HG03066 (cell line): ENCODE measurements around the gene ATP2B2.
A peak's percentile ranks its signal among the peaks of the same experiment; 100 is the strongest.

ENCODE experiments used
- ATAC-seq: cut with Tn5 transposase; IDR thresholded peaks from one replicate; pipeline ENCODE4 v1.9.1; 2021; ENCODE audit warnings: low read depth; ENCODE audit not compliant: unreplicated experiment

Gene ATP2B2

GRCh38 chr3:10337323-10338163 is 167.8 kb downstream of the ATP2B2 start:
- ATAC-seq = no peak

DNA sequence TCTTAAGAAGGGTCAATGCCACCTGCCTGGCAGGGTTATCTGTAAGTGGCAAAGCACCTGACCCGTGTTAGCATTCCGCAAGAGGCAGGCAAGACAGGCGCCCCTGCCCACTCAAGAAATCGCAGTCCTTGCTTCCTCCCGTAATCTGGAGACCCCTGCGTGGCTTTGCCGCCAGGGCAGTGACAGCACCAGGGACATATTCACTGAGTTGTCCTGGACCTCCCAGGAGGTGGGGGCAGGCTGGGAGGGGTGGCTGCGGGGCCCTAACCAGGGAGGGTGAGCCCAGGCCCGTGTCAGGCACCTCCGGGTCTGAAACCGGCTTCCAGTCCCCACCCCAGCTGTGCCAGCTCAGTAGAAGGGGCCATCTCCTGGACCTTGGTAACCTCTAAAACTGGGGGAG is 168.6 kb downstream of the ATP2B2 start:
- no peak for ATAC-seq

GRCh38 chr3:10335871-10336622 is 169.3 kb downstream of the ATP2B2 start:
- no peak for ATAC-seq

DNA sequence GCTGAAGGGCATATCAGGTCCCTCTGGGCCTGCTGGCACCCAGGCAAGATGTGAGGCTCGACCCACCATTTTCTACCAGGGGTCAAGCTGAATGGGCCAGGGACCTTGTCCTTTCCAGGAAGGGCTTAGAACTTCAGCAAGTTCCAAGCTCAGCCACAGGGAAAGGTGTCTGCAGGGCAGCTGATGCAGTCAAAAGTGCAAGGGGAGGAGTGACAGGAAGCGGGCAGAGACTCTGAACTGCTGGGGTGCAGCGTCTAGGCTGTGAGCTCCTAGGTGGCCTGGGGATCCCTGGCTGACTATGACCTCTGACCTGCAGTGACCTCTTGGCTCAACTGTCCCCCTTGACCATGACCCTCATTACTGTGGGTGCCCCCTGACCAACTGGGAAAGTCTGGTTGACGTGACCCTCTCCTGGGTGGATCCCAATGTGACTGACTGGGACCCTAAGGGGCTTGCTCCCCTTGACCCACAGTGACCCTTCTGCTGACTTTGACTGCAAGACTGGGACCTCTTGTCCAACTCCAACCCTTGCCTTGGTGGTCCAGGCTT is 170.1 kb downstream of the ATP2B2 start:
- no peak for ATAC-seq

- no peak for ATAC-seq
These were observed 170.9 kb downstream of the ATP2B2 start for GRCh38 chr3:10334459-10334858.

GRCh38 chr3:10334042-10334441 is 171.3 kb downstream of the ATP2B2 start:
- ATAC-seq = no peak

DNA sequence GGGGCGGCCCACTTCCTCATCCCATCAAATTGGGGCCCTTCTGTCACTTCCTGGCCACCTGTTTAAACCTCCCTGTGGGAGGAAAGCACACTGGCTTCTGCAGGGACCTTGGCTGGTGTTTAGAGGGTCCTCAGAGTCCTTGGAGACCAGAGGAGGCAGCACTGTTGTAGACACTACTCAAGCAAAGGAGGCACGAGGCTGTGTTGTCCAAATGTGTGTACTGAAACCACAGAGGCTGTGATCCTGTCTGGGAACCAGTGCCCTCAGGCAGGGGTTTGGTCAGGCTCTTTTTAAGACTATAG is 172.1 kb downstream of the ATP2B2 start:
- no peak for ATAC-seq

DNA sequence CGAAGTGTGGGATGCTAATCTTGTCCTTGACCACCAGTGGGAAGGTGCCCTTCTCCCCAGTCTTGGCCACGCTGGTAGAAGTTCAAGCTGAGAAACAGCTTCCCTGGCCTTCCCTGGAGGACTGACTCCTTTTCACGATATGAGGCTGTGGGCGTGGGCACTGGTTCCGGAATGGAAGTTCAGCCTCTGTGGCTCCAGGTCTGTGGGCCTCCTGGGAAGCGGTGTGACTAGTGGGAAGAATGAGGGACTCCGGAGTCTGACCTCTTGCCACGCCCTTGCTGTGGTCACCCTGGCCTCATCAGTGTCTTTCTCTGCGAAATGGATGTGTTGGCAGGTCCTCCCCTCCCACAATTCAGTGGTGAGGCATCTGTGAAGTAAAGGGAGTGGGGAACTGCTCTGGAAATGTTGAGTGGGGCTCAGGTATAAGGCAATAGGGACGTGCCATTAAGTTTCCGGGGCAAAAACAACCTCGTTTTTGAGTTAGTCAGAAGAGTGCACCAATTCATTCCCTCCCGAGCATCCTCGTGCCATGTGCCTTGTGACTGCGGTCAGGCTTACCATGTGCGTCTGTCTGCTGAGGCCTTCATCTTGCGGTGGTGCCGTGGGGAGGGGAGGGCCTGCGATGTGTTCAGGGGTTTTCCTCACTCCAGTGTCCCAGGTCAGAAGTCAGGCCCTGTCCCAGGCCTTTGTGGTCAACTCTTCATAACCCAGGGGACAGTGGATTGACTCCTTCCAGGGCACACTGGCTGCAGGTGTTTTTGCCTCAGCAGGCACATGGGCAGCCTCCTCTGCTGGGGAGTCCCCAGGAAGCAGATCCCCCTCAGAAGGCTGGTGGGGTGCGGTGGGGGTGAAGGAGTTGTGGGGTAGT is 172.7 kb downstream of the ATP2B2 start:
- no peak for ATAC-seq

DNA sequence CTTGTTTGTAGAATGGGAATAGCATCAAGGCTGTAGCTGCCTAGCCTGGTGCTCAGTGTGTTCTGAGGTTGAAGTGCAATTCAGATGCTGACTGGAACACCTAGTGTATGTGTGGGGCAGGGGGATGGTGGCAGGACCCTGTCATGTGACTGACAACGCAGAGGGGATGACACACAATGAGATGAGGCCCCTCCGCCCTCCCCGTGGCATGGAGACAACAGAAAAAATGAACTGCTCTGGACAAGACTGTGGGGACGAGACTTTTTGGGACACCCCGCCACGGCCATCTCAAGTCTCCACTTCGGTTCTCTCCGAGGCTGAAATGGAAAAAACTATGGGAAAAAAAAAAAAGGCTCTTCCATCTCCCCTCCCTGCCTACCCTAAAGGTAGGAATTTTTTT is 174.1 kb downstream of the ATP2B2 start:
- no peak for ATAC-seq

- ATAC-seq = no peak
These were observed 175.1 kb downstream of the ATP2B2 start for GRCh38 chr3:10330319-10330718.

- no peak for ATAC-seq
These were observed 175.8 kb downstream of the ATP2B2 start for GRCh38 chr3:10329495-10330015.

- no peak for ATAC-seq
These were observed 176.8 kb downstream of the ATP2B2 start for GRCh38 chr3:10328460-10329071.

DNA sequence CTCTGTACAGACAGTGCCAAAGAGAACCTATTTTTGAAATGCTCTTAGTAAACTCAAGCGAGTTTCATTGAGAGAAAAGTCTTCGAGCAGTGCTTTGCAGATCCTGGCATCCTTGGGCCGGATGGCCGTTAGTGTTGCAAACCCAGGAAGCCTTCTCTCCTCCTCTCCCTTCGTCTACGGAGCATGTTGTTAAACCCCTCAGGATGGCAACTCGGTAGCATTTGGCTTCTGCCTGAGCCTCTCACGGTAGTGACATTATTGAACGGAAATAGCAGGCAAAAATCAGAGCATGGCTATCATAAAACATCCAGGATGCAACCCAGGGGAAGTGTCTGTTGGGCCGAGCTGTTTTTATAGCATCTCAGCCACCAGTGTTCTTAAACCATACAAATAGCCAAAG is 177.8 kb downstream of the ATP2B2 start:
- no peak for ATAC-seq

- ATAC-seq = no peak
These were observed 183.1 kb downstream of the ATP2B2 start for GRCh38 chr3:10322352-10322710.

DNA sequence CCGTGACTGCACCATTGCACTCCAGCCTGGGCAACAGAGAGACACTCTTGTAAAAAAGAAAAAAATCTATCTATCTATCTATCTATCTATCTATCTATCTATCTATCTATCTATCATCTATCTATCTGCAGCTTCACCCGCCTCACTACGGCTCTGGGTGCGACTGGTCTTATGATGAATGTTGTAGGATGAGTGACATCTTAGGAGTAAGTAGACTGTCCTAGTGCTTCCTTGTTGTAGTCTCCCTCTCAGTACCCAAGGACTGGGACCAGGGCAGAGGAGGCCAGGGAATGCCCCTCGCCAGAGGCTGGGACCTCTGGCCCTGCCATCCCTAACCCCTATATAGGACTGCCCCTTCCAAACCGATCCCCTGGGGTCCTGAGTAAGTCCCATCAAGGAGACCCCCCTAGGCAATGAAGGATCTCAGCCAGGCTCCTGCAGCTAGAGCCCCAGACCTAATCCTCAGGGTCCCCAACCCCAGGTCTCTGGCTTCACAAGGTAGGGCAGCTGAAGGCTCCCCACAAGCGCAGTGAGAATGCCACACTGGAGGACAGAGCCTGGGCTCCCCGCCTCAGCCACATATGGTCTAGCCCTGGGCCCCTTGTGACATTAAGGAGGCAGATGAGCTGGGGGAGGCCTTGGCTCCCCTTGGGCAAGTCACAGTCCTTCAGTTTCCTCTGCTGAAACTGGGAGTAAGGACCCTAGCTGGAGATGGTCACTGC is 183.6 kb downstream of the ATP2B2 start:
- ATAC-seq = no peak

- peak; percentile 21 for ATAC-seq
These were observed 185.1 kb downstream of the ATP2B2 start for GRCh38 chr3:10320320-10320677.

- no peak for ATAC-seq
These were observed 185.6 kb downstream of the ATP2B2 start for GRCh38 chr3:10319804-10320203.

- no peak for ATAC-seq
These were observed 186.1 kb downstream of the ATP2B2 start for GRCh38 chr3:10319251-10319650.

DNA sequence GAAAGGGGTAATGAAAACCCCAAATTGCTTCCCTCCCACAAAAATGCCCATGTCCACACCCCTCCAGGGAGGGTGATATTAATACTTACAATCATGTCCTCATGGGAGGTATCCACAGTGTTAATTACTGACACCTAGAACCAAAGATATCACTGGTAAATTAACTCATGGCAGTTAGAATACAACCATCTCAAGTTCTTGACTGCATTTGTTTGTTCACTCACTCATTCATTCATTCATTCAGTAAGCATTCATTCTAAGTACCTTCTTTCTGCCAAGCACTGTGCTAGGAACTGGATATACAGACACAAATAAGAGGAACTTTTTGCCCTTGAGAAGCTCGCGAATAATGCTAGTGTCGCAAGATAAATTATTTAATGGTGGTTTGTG is 187.4 kb downstream of the ATP2B2 start:
- no peak for ATAC-seq
